Mucosa of descending colon (tissue), 3 donors: Measurements from ENCODE around the gene PLEKHA4. TPM values are rescaled to one million over a fixed set of nuclear protein-coding genes. Genes with fewer than 3 reads are reported as not detected.
"Not testable (repeated sequence)": the region's sequence is repeated elsewhere in the genome, so short reads cannot be mapped to it uniquely, and the experiment has no call there.

Experiments used
- ATAC-seq: fragments of 200-7000 bp; cut with Tn5 transposase; one replicate; pipeline ENCODE4 v1.9.1; 2020; ENCODE audit warnings: mild to moderate bottlenecking, moderate library complexity
- DNase-seq, 3 donors: peaks; one replicate each; pipeline ENCODE4 v3.0.0-alpha.2; 2020
- H3K36me3 ChIP-seq: fragments of 200-600 bp; one replicate; pipeline ENCODE4 v1.8.0; 2021; ENCODE audit warnings: low read depth, mild to moderate bottlenecking
- H3K4me1 ChIP-seq: fragments of 200-600 bp; one replicate; pipeline ENCODE4 v1.8.0; 2021; ENCODE audit warnings: low read depth, mild to moderate bottlenecking
- H3K4me3 ChIP-seq: fragments of 200-600 bp; one replicate; pipeline ENCODE4 v1.8.0; 2021; ENCODE audit warnings: mild to moderate bottlenecking
- H3K9me3 ChIP-seq: fragments of 200-600 bp; one replicate; pipeline ENCODE4 v1.8.0; 2021; ENCODE audit warnings: mild to moderate bottlenecking
- CTCF ChIP-seq: fragments of 200-600 bp; IDR thresholded peaks from one replicate; pipeline ENCODE4 v1.8.0; 2022; ENCODE audit warnings: antibody characterized with exemption, mild to moderate bottlenecking
- intact Hi-C, 2 donors: fragments of 100-400 bp; cut with DNase I in 1 of 2; cut with micrococcal nuclease in 1 of 2; formaldehyde crosslinking; loops; one replicate each; pipeline versions ENCODE4 v1.11.0 to v1.11.1; 2022; cut with DNase I, micrococcal nuclease
- total RNA-seq, 3 donors: library from RNA; stranded (reverse); fragmentation: NEBNext Ultra II Directional in 2 of 3; extraction: Animal tissue kit (Norgen Biotek cat#: 25700) in 2 of 3; gene quantifications; one replicate each; pipeline versions ENCODE4 v1.2.1 to v1.2.4, GENCODE V29; 2021 to 2023
- donor health status: DM: no; HTN: no; CAD: no; lungs with moderate emphysema.
- donor health status: DM: no; HTN: no; CAD: no.
- donor health status: DM: no; HTN: yes; CAD: no.

The PLEKHA4 gene
- total RNA-seq, 3 donors from 2014 or later = 4.6 to 30.2 (median 21.5) TPM

DNA sequence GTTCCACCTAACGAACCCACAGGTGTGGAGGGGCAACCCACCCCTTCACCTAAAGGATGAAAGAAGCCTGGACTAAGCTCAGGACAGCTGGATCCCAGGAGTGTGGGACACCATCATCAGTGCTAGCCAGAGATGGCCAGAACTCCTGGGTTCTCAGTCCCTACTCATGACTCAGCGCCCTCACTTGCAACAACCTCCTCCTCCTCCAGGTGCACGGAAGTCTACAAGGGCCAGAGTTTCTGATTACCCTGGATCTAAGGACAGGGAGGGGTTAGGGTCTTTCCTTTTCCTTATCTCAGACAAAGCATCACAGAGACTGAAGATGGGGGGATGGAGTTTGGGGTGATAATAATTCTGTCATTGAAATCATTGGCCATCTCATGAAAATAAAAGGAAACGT, 22.1 kb upstream of the PLEKHA4 start:
- intact Hi-C loops = no loop called here
- Histone ChIP-seq H3K4me3 (no peak overlapping the region), H3K36me3 (no peaks in the 10 kb centered on the region), H3K4me1 (peaks cover 4% of the 10 kb centered on the region), H3K9me3 (no peaks in the 10 kb centered on the region)
- ATAC-seq (no peak), DNase-seq (no peak)
- no peak for TF ChIP-seq CTCF

DNA sequence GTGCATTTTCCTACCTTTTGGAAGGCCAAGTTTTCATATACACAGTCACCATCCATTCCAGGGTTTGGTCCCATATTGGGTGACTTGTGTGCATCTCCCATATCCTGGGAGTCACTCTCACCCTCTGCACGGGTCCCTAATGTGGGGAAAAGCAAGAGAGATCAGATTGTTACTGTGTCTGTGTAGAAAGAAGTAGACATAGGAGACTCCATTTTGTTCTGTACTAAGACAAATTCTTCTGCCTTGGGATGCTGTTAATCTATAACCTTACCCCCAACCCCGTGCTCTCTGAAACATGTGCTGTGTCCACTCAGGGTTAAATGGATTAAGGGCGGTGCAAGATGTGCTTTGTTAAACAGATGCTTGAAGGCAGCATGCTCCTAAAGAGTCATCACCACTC, 21.1 kb upstream of the PLEKHA4 start:
- intact Hi-C loops = not testable (repeated sequence)

DNA sequence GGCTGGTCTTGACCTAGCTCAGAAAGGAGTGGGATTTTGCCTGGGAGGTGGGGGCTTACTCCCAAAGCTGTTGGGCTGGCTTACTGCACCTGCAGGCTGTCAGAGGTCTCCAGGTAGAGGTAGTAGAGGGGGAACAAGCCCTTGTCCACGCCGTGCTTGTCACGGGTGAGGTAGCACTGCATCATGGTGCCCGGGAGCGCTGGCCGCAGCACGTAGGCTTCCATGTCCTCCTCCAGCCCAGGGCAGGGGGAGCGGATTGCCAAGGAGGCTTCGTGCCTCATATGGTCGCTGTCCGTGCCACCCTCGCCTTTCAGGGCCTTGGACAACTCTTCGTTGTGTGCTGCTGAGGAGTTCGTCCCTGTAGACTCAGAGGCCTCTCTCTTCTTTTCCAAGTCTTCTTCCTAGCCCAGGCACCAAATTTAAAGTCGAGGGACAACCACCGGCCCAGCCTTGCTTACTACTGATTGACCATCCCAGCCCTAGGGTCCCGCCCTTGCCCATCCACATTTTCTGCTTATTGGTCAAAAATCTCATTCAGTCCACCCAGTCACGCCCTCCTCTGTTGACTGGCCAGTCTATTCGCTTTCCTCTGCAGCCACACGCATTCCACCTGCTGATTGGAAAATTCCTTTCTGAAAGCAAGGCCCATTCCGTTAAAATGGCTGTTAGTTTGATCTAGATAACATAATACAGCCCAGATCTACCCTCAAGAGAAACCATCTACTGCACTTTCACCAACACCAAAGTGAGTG, 19.6 kb upstream of the PLEKHA4 start:
- no peak for ATAC-seq
- no peaks in the 10 kb centered on the region for H3K36me3 ChIP-seq
- no peak for DNase-seq
- TF ChIP-seq CTCF = no peak
- H3K9me3 ChIP-seq = no peaks in the 10 kb centered on the region
- intact Hi-C loops = no loop called here
- H3K4me3 ChIP-seq = no peak overlapping the region
- H3K4me1 ChIP-seq = peaks cover 4% of the 10 kb centered on the region

More for the DNA sequence above, 21.1 kb upstream of the PLEKHA4 start:
- H3K36me3 ChIP-seq, H3K9me3 ChIP-seq, ATAC-seq, H3K4me1 ChIP-seq, DNase-seq, H3K4me3 ChIP-seq: not testable (repeated sequence)

DNA sequence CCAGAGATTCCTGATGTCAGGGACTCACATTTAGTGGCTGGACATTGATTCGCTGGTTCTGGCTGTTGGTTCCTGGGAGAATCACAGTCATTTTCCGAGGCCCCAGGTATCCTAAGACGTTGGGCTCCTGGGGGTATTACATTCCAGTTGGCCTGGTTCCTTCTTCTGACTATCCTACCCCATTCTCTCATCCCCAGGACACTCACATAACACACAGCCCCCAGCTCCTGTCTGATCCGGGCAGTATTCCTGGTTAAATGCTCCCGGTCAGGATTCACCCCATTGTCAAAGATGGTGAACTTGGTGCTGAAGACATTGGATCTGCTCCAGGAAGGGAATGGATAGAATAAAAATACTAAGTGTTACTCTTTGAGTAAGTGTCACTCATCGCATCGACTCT, 15.3 kb upstream of the PLEKHA4 start:
- no peak overlapping the region for H3K4me3 ChIP-seq
- DNase-seq (no peak), ATAC-seq (no peak)
- H3K36me3 ChIP-seq = no peaks in the 10 kb centered on the region
- no peaks in the 10 kb centered on the region for H3K9me3 ChIP-seq
- intact Hi-C loops = no loop called here
- TF ChIP-seq CTCF = no peak
- H3K4me1 ChIP-seq = no peaks in the 10 kb centered on the region

GRCh38 chr19:48881741-48882657, 13.6 kb upstream of the PLEKHA4 start:
- Histone ChIP-seq H3K9me3 (no peaks in the 10 kb centered on the region), H3K36me3 (no peaks in the 10 kb centered on the region), H3K4me3 (no peak overlapping the region), H3K4me1 (no peaks in the 10 kb centered on the region)
- intact Hi-C loops = no loop called here
- no peak for DNase-seq
- ATAC-seq = peak; percentile 75
- TF ChIP-seq CTCF = no peak

GRCh38 chr19:48879696-48880095, 11.3 kb upstream of the PLEKHA4 start:
- not testable (repeated sequence) for DNase-seq, ATAC-seq, H3K9me3 ChIP-seq, H3K4me3 ChIP-seq, H3K36me3 ChIP-seq
- intact Hi-C loops = loop anchor here in 1 of 2 donors (10.0 kb wide), 1 partner anchor 85 kb away; the partner anchor contains the start of gene FTL
- peaks cover 17% of the 10 kb centered on the region for H3K4me1 ChIP-seq
